ENCODE results near the gene TEAD1.

- TF ChIP-seq CTCF (IDR thresholded peaks at IDR 0.05), result no peak
- no peak for TF ChIP-seq EP300 (IDR thresholded peaks at IDR 0.05)
These were observed 125.9 kb downstream of the TEAD1 start for GRCh38 chr11:12800032-12800671.
